ENCODE measurements around the gene GPX4.

Gene GPX4

GRCh38 chr19:1141944-1142343, 38.1 kb downstream of the GPX4 start:
- Histone ChIP-seq H3K4me3 (ENCODE audit: low read depth, low read length) (no peak overlapping the region), H3K4me2 (ENCODE audit: low read length) (no peak overlapping the region), H2AFZ (no peak overlapping the region), H3K9me3 (ENCODE audit: control insufficient read depth, low read length) (no peaks in the 10 kb centered on the region), H3K27ac (no peak overlapping the region), H3K4me1 (no peaks in the 10 kb centered on the region), H3K9ac (no peak overlapping the region), H3K36me3 (ENCODE audit: control insufficient read depth, insufficient read depth, low read length) (no peaks in the 10 kb centered on the region), H3K27me3 (ENCODE audit: control insufficient read depth, insufficient read depth, low read length) (no peaks in the 10 kb centered on the region), H3K79me2 (peaks cover 13% of the 10 kb centered on the region)
- no peak for TF ChIP-seq CTCF (IDR thresholded peaks at IDR 0.05)

GRCh38 chr19:1143828-1144399, 40.1 kb downstream of the GPX4 start:
- Histone ChIP-seq H3K27ac (no peak overlapping the region), H3K4me1 (no peaks in the 10 kb centered on the region), H3K9me3 (ENCODE audit: control insufficient read depth, low read length) (no peaks in the 10 kb centered on the region), H3K27me3 (ENCODE audit: control insufficient read depth, insufficient read depth, low read length) (no peaks in the 10 kb centered on the region), H3K4me3 (ENCODE audit: low read depth, low read length) (no peak overlapping the region), H3K79me2 (peaks cover 10% of the 10 kb centered on the region), H3K36me3 (ENCODE audit: control insufficient read depth, insufficient read depth, low read length) (no peaks in the 10 kb centered on the region), H3K4me2 (ENCODE audit: low read length) (no peak overlapping the region), H3K9ac (no peak overlapping the region), H2AFZ (no peak overlapping the region)
- no peak for TF ChIP-seq CTCF (IDR thresholded peaks at IDR 0.05)

GRCh38 chr19:1144741-1145140, 40.9 kb downstream of the GPX4 start:
- Histone ChIP-seq H3K4me1 (no peaks in the 10 kb centered on the region), H2AFZ (no peak overlapping the region), H3K27ac (no peak overlapping the region), H3K27me3 (ENCODE audit: control insufficient read depth, insufficient read depth, low read length) (no peaks in the 10 kb centered on the region), H3K4me2 (ENCODE audit: low read length) (no peak overlapping the region), H3K9me3 (ENCODE audit: control insufficient read depth, low read length) (no peaks in the 10 kb centered on the region), H3K79me2 (peaks cover 5% of the 10 kb centered on the region), H3K36me3 (ENCODE audit: control insufficient read depth, insufficient read depth, low read length) (no peaks in the 10 kb centered on the region), H3K4me3 (ENCODE audit: low read depth, low read length) (no peak overlapping the region), H3K9ac (no peak overlapping the region)
- TF ChIP-seq CTCF (IDR thresholded peaks at IDR 0.05), result no peak

- H3K36me3 ChIP-seq (ENCODE audit: control insufficient read depth, insufficient read depth, low read length), result no peaks in the 10 kb centered on the region
- H3K9ac ChIP-seq, result no peak overlapping the region
- no peak for TF ChIP-seq CTCF (IDR thresholded peaks at IDR 0.05)
- no peak overlapping the region for H3K4me3 ChIP-seq (ENCODE audit: low read depth, low read length)
- no peak overlapping the region for H2AFZ ChIP-seq
- H3K79me2 ChIP-seq, result peaks cover 6% of the 10 kb centered on the region
- no peaks in the 10 kb centered on the region for H3K27me3 ChIP-seq (ENCODE audit: control insufficient read depth, insufficient read depth, low read length)
- H3K4me1 ChIP-seq, result no peaks in the 10 kb centered on the region
- no peaks in the 10 kb centered on the region for H3K9me3 ChIP-seq (ENCODE audit: control insufficient read depth, low read length)
- H3K27ac ChIP-seq, result no peak overlapping the region
- H3K4me2 ChIP-seq (ENCODE audit: low read length), result no peak overlapping the region
These were observed 42.0 kb downstream of the GPX4 start for GRCh38 chr19:1145635-1146411.

- no peaks in the 10 kb centered on the region for H3K36me3 ChIP-seq (ENCODE audit: control insufficient read depth, insufficient read depth, low read length)
- H3K27me3 ChIP-seq (ENCODE audit: control insufficient read depth, insufficient read depth, low read length), result no peaks in the 10 kb centered on the region
- no peak overlapping the region for H3K9ac ChIP-seq
- peaks cover 6% of the 10 kb centered on the region for H3K79me2 ChIP-seq
- H2AFZ ChIP-seq, result no peak overlapping the region
- TF ChIP-seq CTCF (IDR thresholded peaks at IDR 0.05), result no peak
- no peak overlapping the region for H3K4me2 ChIP-seq (ENCODE audit: low read length)
- no peak overlapping the region for H3K27ac ChIP-seq
- no peaks in the 10 kb centered on the region for H3K9me3 ChIP-seq (ENCODE audit: control insufficient read depth, low read length)
- no peaks in the 10 kb centered on the region for H3K4me1 ChIP-seq
- H3K4me3 ChIP-seq (ENCODE audit: low read depth, low read length), result no peak overlapping the region
These were observed 42.6 kb downstream of the GPX4 start for GRCh38 chr19:1146412-1146699.
